HL-60 (cell line): ENCODE results near the gene RAPGEF2.

ENCODE experiments used
- POLR2AphosphoS5 ChIP-seq: IDR thresholded peaks from 2 replicates; pipeline ENCODE4 v1.6.1; 2012; ENCODE audit warnings: low read depth
- SPI1 ChIP-seq: IDR thresholded peaks from 2 replicates; pipeline ENCODE4 v1.6.1; 2012; ENCODE audit warnings: low read depth, mild to moderate bottlenecking, borderline replicate concordance
- TF ChIP-seq, protein P1 (sequence below): IDR thresholded peaks from one replicate; pipeline ENCODE4 v1.5.1; 2011; ENCODE audit warnings: low read length, control low read depth, inconsistent platforms; ENCODE audit not compliant: insufficient read depth
- TF ChIP-seq, protein P2 (sequence below): IDR thresholded peaks from 2 replicates; pipeline ENCODE4 v1.6.1; 2012; ENCODE audit warnings: low read depth; ENCODE audit not compliant: insufficient replicate concordance

DNA sequence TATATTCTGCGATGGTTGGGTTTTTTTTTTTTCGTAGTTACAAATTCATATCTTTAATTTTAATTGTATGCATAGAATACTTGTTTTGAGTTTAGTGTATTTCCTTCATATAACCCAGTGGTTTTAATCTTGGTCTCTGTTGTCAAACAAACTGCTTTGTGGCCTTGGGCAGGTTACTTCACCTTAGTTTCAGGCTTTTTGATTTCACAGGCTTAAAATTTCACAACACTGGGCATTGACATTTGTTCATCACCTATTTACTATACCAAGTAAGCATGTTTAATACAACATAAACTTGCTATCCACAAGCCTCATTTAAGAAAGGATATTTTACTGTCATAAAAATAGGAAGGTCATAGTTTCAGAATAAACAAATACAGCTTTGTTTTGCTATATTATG lies 14.7 kb downstream of the RAPGEF2 start:
- TF ChIP-seq, protein P1, sequence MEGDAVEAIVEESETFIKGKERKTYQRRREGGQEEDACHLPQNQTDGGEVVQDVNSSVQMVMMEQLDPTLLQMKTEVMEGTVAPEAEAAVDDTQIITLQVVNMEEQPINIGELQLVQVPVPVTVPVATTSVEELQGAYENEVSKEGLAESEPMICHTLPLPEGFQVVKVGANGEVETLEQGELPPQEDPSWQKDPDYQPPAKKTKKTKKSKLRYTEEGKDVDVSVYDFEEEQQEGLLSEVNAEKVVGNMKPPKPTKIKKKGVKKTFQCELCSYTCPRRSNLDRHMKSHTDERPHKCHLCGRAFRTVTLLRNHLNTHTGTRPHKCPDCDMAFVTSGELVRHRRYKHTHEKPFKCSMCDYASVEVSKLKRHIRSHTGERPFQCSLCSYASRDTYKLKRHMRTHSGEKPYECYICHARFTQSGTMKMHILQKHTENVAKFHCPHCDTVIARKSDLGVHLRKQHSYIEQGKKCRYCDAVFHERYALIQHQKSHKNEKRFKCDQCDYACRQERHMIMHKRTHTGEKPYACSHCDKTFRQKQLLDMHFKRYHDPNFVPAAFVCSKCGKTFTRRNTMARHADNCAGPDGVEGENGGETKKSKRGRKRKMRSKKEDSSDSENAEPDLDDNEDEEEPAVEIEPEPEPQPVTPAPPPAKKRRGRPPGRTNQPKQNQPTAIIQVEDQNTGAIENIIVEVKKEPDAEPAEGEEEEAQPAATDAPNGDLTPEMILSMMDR: no peak
- TF ChIP-seq SPI1 (no peak), POLR2AphosphoS5 (no peak)
- TF ChIP-seq, protein P2, sequence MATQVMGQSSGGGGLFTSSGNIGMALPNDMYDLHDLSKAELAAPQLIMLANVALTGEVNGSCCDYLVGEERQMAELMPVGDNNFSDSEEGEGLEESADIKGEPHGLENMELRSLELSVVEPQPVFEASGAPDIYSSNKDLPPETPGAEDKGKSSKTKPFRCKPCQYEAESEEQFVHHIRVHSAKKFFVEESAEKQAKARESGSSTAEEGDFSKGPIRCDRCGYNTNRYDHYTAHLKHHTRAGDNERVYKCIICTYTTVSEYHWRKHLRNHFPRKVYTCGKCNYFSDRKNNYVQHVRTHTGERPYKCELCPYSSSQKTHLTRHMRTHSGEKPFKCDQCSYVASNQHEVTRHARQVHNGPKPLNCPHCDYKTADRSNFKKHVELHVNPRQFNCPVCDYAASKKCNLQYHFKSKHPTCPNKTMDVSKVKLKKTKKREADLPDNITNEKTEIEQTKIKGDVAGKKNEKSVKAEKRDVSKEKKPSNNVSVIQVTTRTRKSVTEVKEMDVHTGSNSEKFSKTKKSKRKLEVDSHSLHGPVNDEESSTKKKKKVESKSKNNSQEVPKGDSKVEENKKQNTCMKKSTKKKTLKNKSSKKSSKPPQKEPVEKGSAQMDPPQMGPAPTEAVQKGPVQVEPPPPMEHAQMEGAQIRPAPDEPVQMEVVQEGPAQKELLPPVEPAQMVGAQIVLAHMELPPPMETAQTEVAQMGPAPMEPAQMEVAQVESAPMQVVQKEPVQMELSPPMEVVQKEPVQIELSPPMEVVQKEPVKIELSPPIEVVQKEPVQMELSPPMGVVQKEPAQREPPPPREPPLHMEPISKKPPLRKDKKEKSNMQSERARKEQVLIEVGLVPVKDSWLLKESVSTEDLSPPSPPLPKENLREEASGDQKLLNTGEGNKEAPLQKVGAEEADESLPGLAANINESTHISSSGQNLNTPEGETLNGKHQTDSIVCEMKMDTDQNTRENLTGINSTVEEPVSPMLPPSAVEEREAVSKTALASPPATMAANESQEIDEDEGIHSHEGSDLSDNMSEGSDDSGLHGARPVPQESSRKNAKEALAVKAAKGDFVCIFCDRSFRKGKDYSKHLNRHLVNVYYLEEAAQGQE: no peak
